ENCODE results near the gene DDB1. TPM values are rescaled to one million over a fixed set of nuclear protein-coding genes. Genes with fewer than 3 reads are reported as not detected.
A peak's percentile ranks its signal among the peaks of the same experiment; 100 is the strongest.

DDB1 gene
- total RNA-seq = 154 and 228 TPM in 2 replicates

GRCh38 chr11:61332797-61333549, at the start of gene DDB1, which contains the start of gene TKFC:
Gene DDB1, minus strand, starts transcription at chr11:61333105. Its CDS starts 137 bp downstream, at chr11:61332968.
Gene TKFC, plus strand, starts transcription at chr11:61333228. Its CDS starts 1,501 bp downstream, at chr11:61334729.
- peak; percentile 79 for DNase-seq (ENCODE audit: low read depth)
- Histone ChIP-seq H3K27me3 (ENCODE audit: control insufficient read depth, insufficient read depth, low read length) (no peaks in the 10 kb centered on the region), H3K4me3 (ENCODE audit: low read depth, low read length) (peak within 1 kb of the TSS; percentile 92), H3K36me3 (ENCODE audit: control insufficient read depth, insufficient read depth, low read length) (peaks cover 3% of the 10 kb centered on the region)
- no peak for FAIRE-seq
- TF ChIP-seq CTCF (IDR thresholded peaks at IDR 0.05; ENCODE audit: insufficient read depth, low read length, severe bottlenecking) = no peak

- no peak for TF ChIP-seq CTCF (IDR thresholded peaks at IDR 0.05; ENCODE audit: insufficient read depth, low read length, severe bottlenecking)
- Histone ChIP-seq H3K4me3 (ENCODE audit: low read depth, low read length) (no peak overlapping the region), H3K27me3 (ENCODE audit: control insufficient read depth, insufficient read depth, low read length) (no peaks in the 10 kb centered on the region), H3K36me3 (ENCODE audit: control insufficient read depth, insufficient read depth, low read length) (no peaks in the 10 kb centered on the region)
- no peak for DNase-seq (ENCODE audit: low read depth)
- FAIRE-seq = no peak
Measured at GRCh38 chr11:61380884-61381283, 48.0 kb upstream of the DDB1 start.

GRCh38 chr11:61378713-61379313, 45.9 kb upstream of the DDB1 start:
- DNase-seq (ENCODE audit: low read depth) (peak; percentile 96), FAIRE-seq (no peak)
- TF ChIP-seq CTCF (IDR thresholded peaks at IDR 0.05; ENCODE audit: insufficient read depth, low read length, severe bottlenecking) = no peak
- no peak overlapping the region for H3K4me3 ChIP-seq (ENCODE audit: low read depth, low read length)
- no peaks in the 10 kb centered on the region for H3K36me3 ChIP-seq (ENCODE audit: control insufficient read depth, insufficient read depth, low read length)
- H3K27me3 ChIP-seq (ENCODE audit: control insufficient read depth, insufficient read depth, low read length) = no peaks in the 10 kb centered on the region

GRCh38 chr11:61377461-61378160, 44.7 kb upstream of the DDB1 start:
- peak; percentile 67 for DNase-seq (ENCODE audit: low read depth)
- FAIRE-seq = no peak
- H3K36me3 ChIP-seq (ENCODE audit: control insufficient read depth, insufficient read depth, low read length) = peaks cover 1% of the 10 kb centered on the region
- H3K4me3 ChIP-seq (ENCODE audit: low read depth, low read length) = no peak overlapping the region
- no peaks in the 10 kb centered on the region for H3K27me3 ChIP-seq (ENCODE audit: control insufficient read depth, insufficient read depth, low read length)
- no peak for TF ChIP-seq CTCF (IDR thresholded peaks at IDR 0.05; ENCODE audit: insufficient read depth, low read length, severe bottlenecking)

- no peak for FAIRE-seq
Measured at GRCh38 chr11:61375761-61376108, 42.8 kb upstream of the DDB1 start.

More at GRCh38 chr11:61375761-61376108, 42.8 kb upstream of the DDB1 start:
- no peak for DNase-seq (ENCODE audit: low read depth)
- Histone ChIP-seq H3K27me3 (ENCODE audit: control insufficient read depth, insufficient read depth, low read length) (no peaks in the 10 kb centered on the region), H3K4me3 (ENCODE audit: low read depth, low read length) (no peak overlapping the region), H3K36me3 (ENCODE audit: control insufficient read depth, insufficient read depth, low read length) (peaks cover 1% of the 10 kb centered on the region)
- no peak for TF ChIP-seq CTCF (IDR thresholded peaks at IDR 0.05; ENCODE audit: insufficient read depth, low read length, severe bottlenecking)
